Measurements from ENCODE around the gene DDR2.
"Not testable (repeated sequence)": the region's sequence is repeated elsewhere in the genome, so short reads cannot be mapped to it uniquely, and the experiment has no call there.

Gene DDR2

GRCh38 chr1:162790303-162790984 lies 158.2 kb downstream of the DDR2 start, which contains the start of gene HSD17B7:
HSD17B7 (plus strand) TSS chr1:162790702; CDS start chr1:162790801, 99 bp downstream.
- peak; percentile 82 for DNase-seq

- not testable (repeated sequence) for DNase-seq
Observed at GRCh38 chr1:162790985-162791357, 158.7 kb downstream of the DDR2 start.

GRCh38 chr1:162794284-162794683 lies 162.0 kb downstream of the DDR2 start:
- not testable (repeated sequence) for DNase-seq

- DNase-seq, result not testable (repeated sequence)
Observed at GRCh38 chr1:162796617-162797279, 164.5 kb downstream of the DDR2 start.

- peak; percentile 71 for DNase-seq
Observed at GRCh38 chr1:162799995-162800830, 167.9 kb downstream of the DDR2 start.

- DNase-seq, result not testable (repeated sequence)
Observed at GRCh38 chr1:162807503-162807902, 175.2 kb downstream of the DDR2 start.

- not testable (repeated sequence) for DNase-seq
Observed at GRCh38 chr1:162812357-162812756, 180.1 kb downstream of the DDR2 start.

- DNase-seq, result not testable (repeated sequence)
Observed at GRCh38 chr1:162818136-162818535, 185.9 kb downstream of the DDR2 start.

GRCh38 chr1:162818666-162819065 lies 186.4 kb downstream of the DDR2 start:
- DNase-seq, result not testable (repeated sequence)

- DNase-seq, result no peak
Observed at GRCh38 chr1:162822391-162823200, 190.3 kb downstream of the DDR2 start.

GRCh38 chr1:162823231-162823630 lies 191.0 kb downstream of the DDR2 start:
- DNase-seq, result no peak

- DNase-seq, result no peak
Observed at GRCh38 chr1:162823771-162824525, 191.7 kb downstream of the DDR2 start.

- DNase-seq, result no peak
Observed at GRCh38 chr1:162829268-162829667, 197.0 kb downstream of the DDR2 start.

- DNase-seq, result no peak
Observed at GRCh38 chr1:162832470-162832869, 200.2 kb downstream of the DDR2 start.

GRCh38 chr1:162835157-162835899 lies 203.1 kb downstream of the DDR2 start:
- no peak for DNase-seq
